Endothelial cell of umbilical vein (primary cell): Measurements from ENCODE around the gene MIER3. TPM values are rescaled to one million over a fixed set of nuclear protein-coding genes. Genes with fewer than 3 reads are reported as not detected.

Source experiments
- BruUV-seq: library from RNA; stranded (reverse); fragments of 400-500 nt; replicated peaks from 2 replicates; lab custom pipeline; 2021; lab: Mats Ljungman, UMichigan
- CTCF ChIA-PET: fragments of 300-600, 350-600 bp; sonication (Branson Sonifier 250); formaldehyde crosslinking; loops from one replicate; lab custom pipeline; 2021; ENCODE audit warnings: antibody characterized with exemption, inconsistent platforms; lab: Charles Lee
- POLR2A ChIA-PET: fragments of 300-600, 350-600 bp; sonication (Branson Sonifier 250); formaldehyde crosslinking; loops from one replicate; lab custom pipeline; 2021; ENCODE audit warnings: antibody characterized with exemption, inconsistent platforms; lab: Charles Lee
- DNase-seq: peaks from one replicate; pipeline ENCODE4 v3.0.0-alpha.2; 2011; ENCODE audit warnings: low read depth, low spot score
- FAIRE-seq: peaks from 2 replicates; lab custom pipeline; 2011; peaks lifted over from hg19 to GRCh38; lab: Jason Lieb, UNC
- H2AFZ ChIP-seq: 2 replicates; pipeline ENCODE4 v1.6.0; 2012; ENCODE audit warnings: low read depth, low read length, control low read depth, inconsistent platforms
- H3K27ac ChIP-seq: 2 replicates; pipeline ENCODE4 v1.5.1; 2011; ENCODE audit warnings: low read depth, mild to moderate bottlenecking, control low read depth, low read length, moderate library complexity; ENCODE audit not compliant: insufficient read depth
- H3K27me3 ChIP-seq, 2 experiments: 2 replicates each; pipeline versions ENCODE4 v1.6.0 to v1.6.1; 2011; ENCODE audit warnings: low read length in 2 of 2, mixed read lengths in 1 of 2; ENCODE audit not compliant: control insufficient read depth in 2 of 2, insufficient read depth in 2 of 2
- H3K36me3 ChIP-seq, 2 experiments: 2 replicates in 1 of 2; 3 replicates in 1 of 2; pipeline ENCODE4 v1.5.1; 2011; ENCODE audit warnings: low read length in 2 of 2, mild to moderate bottlenecking in 1 of 2, moderate library complexity in 1 of 2; ENCODE audit not compliant: control insufficient read depth in 2 of 2, insufficient read depth in 2 of 2; ENCODE audit errors: extremely low read depth in 1 of 2
- H3K4me1 ChIP-seq: 3 replicates; pipeline ENCODE4 v1.5.1; 2011; ENCODE audit warnings: mild to moderate bottlenecking, low read length; ENCODE audit not compliant: control insufficient read depth, insufficient read depth; ENCODE audit errors: extremely low read depth
- H3K4me2 ChIP-seq: 2 replicates; pipeline ENCODE4 v1.6.1; 2011; ENCODE audit warnings: low read length, control low read depth, mixed read lengths; ENCODE audit not compliant: insufficient read depth
- H3K4me3 ChIP-seq, 3 experiments: fragments of 200-600 bp in 1 of 3; sonication (generic), shearing (Covaris generic) in 1 of 3; replicated peaks in 1 of 3; 2 replicates each; pipeline ENCODE4 v1.5.1; 2011 to 2016; ENCODE audit warnings: control low read depth in 3 of 3, low read length in 3 of 3, mild to moderate bottlenecking in 2 of 3, inconsistent platforms in 1 of 3, low read depth in 1 of 3, moderate library complexity in 1 of 3; ENCODE audit not compliant: insufficient read depth in 1 of 3
- H3K79me2 ChIP-seq: 2 replicates; pipeline ENCODE4 v1.6.0; 2012; ENCODE audit warnings: low read length, inconsistent platforms; ENCODE audit not compliant: control insufficient read depth, insufficient read depth
- H3K9ac ChIP-seq: replicated peaks from 2 replicates; pipeline ENCODE3; 2011; ENCODE audit warnings: low read length, control low read depth; ENCODE audit not compliant: insufficient read depth; ENCODE audit errors: extremely low read depth
- H3K9me1 ChIP-seq: replicated peaks from 3 replicates; pipeline ENCODE4 v1.6.0; 2011; ENCODE audit warnings: mild to moderate bottlenecking, low read length; ENCODE audit not compliant: control insufficient read depth, insufficient read depth; ENCODE audit errors: extremely low read depth
- H3K9me3 ChIP-seq: replicated peaks from 2 replicates; pipeline ENCODE4 v1.5.1; 2012; ENCODE audit warnings: low read length, inconsistent platforms; ENCODE audit not compliant: control insufficient read depth, insufficient read depth
- H4K20me1 ChIP-seq: replicated peaks from 2 replicates; pipeline ENCODE3; 2011; ENCODE audit warnings: mild to moderate bottlenecking, low read length; ENCODE audit not compliant: control insufficient read depth, insufficient read depth; ENCODE audit errors: extremely low read depth
- EZH2 ChIP-seq: IDR thresholded peaks from 2 replicates; pipeline ENCODE4 v1.6.1; 2012; ENCODE audit warnings: borderline replicate concordance, low read depth, mild to moderate bottlenecking, moderate library complexity, low read length, inconsistent platforms; ENCODE audit not compliant: severe bottlenecking
- FOS ChIP-seq: IDR thresholded peaks from 2 replicates; pipeline ENCODE4 v1.6.1; 2011; ENCODE audit warnings: mild to moderate bottlenecking, low read length, moderate library complexity, borderline replicate concordance; ENCODE audit not compliant: insufficient read depth
- GATA2 ChIP-seq: IDR thresholded peaks from 2 replicates; pipeline ENCODE4 v1.7.0; 2011; ENCODE audit warnings: low read depth, mild to moderate bottlenecking, moderate library complexity, mixed read lengths, low read length; ENCODE audit not compliant: insufficient read length, insufficient read depth
- JUN ChIP-seq: IDR thresholded peaks from 2 replicates; pipeline ENCODE4 v1.6.1; 2011; ENCODE audit warnings: borderline replicate concordance, low read depth; ENCODE audit not compliant: insufficient read length, insufficient read depth
- MYC ChIP-seq: IDR thresholded peaks from one replicate; pipeline ENCODE4 v1.6.1; 2011; ENCODE audit warnings: mild to moderate bottlenecking, low read depth, low read length
- POLR2A ChIP-seq: IDR thresholded peaks from 2 replicates; pipeline ENCODE4 v1.6.1; 2012; ENCODE audit warnings: low read depth, mild to moderate bottlenecking, control low read depth, low read length
- POLR2AphosphoS5 ChIP-seq: IDR thresholded peaks from 2 replicates; pipeline ENCODE4 v1.6.1; 2012; ENCODE audit warnings: low read depth, mild to moderate bottlenecking, control low read depth, low read length, moderate library complexity; ENCODE audit not compliant: insufficient read depth
- dilution Hi-C: fragments of 300-500 bp; cut with MboI; formaldehyde crosslinking; loops from one replicate; pipeline ENCODE4 v1.15.0; 2019; ENCODE audit warnings: low sequenced_read_pairs; ENCODE audit not compliant: extremely low pct_ligation_motif_present
- intact Hi-C: fragments of 100-400 bp; cut with micrococcal nuclease; formaldehyde crosslinking; loops from one replicate; pipeline ENCODE4 v1.10.0; 2022
- polyA plus RNA-seq, 4 experiments: library from polyadenylated mRNA; depleted of rRNA in 3 of 4; stranded (reverse) in 3 of 4; unstranded in 1 of 4; fragments of >200 nt; gene quantifications; 2 replicates each; pipeline versions ENCODE4 v1.2.1 to v1.2.3, GENCODE V29; 2011 to 2012; ENCODE audit warnings: missing spikeins in 1 of 4
- total RNA-seq: library from RNA; stranded (reverse); gene quantifications from 2 replicates; pipeline ENCODE4 v1.2.3, GENCODE V29; 2021
- TF ChIP-seq, protein P1 (sequence below): IDR thresholded peaks from 2 replicates; pipeline ENCODE4 v1.6.1; 2011; ENCODE audit not compliant: insufficient read depth, insufficient read length
- TF ChIP-seq, protein P2 (sequence below), 2 donors: IDR thresholded peaks; 1 replicate in 1 of 2; 2 replicates in 1 of 2; pipeline ENCODE4 v1.5.1; 2011; ENCODE audit warnings: low read length in 2 of 2, mild to moderate bottlenecking in 2 of 2, moderate library complexity in 2 of 2, control low read depth in 1 of 2, inconsistent platforms in 1 of 2, low read depth in 1 of 2; ENCODE audit not compliant: insufficient read depth in 1 of 2; ENCODE audit errors: extremely low read depth in 1 of 2

Gene MIER3
- total and polyA plus RNA-seq, 2 donors (not counting 3 experiments of a cell fraction or from before 2014, with no cell fraction given) = 6.6 to 20.5 TPM

DNA sequence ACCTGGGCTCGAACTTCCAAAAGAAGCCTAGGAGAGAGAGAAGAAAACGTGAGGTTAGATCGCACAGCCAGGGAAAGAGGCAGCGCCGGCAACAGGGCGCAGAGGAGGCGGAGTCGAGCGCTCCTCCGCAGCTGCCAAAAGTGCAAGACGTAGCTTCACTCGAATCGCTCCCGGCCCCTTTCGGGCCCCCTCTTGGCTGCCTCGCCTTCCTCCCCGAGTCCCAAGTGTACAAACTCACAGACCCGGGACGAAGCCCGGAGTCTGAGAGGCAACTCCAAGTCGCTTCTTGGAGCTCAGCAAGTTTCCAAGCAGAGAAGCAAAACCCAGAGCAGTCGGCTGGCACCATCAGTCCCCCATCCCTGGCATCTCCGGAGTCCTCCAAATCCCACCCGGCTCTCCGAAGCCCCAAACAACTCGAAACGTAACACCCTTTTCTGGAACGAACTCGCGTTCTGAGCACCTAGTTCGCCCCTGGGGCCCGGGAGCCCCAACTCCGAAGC is 1.2 kb downstream of the MIER3 start:
- FAIRE-seq (peak; percentile 67), DNase-seq (peak; percentile 74)
- Histone ChIP-seq H2AFZ (peak overlapping the region; percentile 5), H3K9me3 (no peaks in the 10 kb centered on the region), H3K9me1 (no peaks in the 10 kb centered on the region), H3K4me3 (peak overlapping the region; percentile 72 to 82 (median 77)), H3K4me2 (peak overlapping the region; percentile 56), H4K20me1 (peaks cover 5% of the 10 kb centered on the region), H3K79me2 (peaks cover 23% of the 10 kb centered on the region), H3K4me1 (peaks cover 12% of the 10 kb centered on the region), H3K27ac (no peak overlapping the region), H3K9ac (peak overlapping the region; percentile 82), H3K36me3 (peaks cover 0 to 3% of the 10 kb centered on the region in 2 experiments), H3K27me3 (peaks cover 12 to 13% of the 10 kb centered on the region in 2 experiments)
- intact Hi-C loops = loop anchor here (1.0 to 2.0 kb wide), 3 partner anchors 136 to 271 kb away; partner anchors contain the start of gene MAP3K1
- BruUV-seq = no TSS peak
- TF ChIP-seq POLR2AphosphoS5 (peak; percentile 16), MYC (no peak), GATA2 (no peak), EZH2 (no peak), POLR2A (no peak), JUN (no peak), FOS (no peak)
- TF ChIP-seq, protein P1, sequence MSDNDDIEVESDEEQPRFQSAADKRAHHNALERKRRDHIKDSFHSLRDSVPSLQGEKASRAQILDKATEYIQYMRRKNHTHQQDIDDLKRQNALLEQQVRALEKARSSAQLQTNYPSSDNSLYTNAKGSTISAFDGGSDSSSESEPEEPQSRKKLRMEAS = no peak
- TF ChIP-seq, protein P2, sequence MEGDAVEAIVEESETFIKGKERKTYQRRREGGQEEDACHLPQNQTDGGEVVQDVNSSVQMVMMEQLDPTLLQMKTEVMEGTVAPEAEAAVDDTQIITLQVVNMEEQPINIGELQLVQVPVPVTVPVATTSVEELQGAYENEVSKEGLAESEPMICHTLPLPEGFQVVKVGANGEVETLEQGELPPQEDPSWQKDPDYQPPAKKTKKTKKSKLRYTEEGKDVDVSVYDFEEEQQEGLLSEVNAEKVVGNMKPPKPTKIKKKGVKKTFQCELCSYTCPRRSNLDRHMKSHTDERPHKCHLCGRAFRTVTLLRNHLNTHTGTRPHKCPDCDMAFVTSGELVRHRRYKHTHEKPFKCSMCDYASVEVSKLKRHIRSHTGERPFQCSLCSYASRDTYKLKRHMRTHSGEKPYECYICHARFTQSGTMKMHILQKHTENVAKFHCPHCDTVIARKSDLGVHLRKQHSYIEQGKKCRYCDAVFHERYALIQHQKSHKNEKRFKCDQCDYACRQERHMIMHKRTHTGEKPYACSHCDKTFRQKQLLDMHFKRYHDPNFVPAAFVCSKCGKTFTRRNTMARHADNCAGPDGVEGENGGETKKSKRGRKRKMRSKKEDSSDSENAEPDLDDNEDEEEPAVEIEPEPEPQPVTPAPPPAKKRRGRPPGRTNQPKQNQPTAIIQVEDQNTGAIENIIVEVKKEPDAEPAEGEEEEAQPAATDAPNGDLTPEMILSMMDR (IDR thresholded peaks at IDR 0.05; ENCODE audit: extremely low read depth in 1 of 2, insufficient read depth in 1 of 2, low read depth in 1 of 2, low read length in 2 of 2) = no peak
- dilution Hi-C loops = no loop called here
- POLR2A ChIA-PET = interaction anchor here (0.6 to 1.5 kb wide), 2 partner anchors 40 to 124 kb away, joined by 3 to 5 read pairs; no protein-coding TSS in a partner anchor
- CTCF ChIA-PET = interaction anchor here (0.9 to 2.2 kb wide), 9 partner anchors 12 to 680 kb away, joined by 3 to 14 read pairs (median 3); no protein-coding TSS in a partner anchor
